Keratinocyte (primary cell): Measurements from ENCODE around the gene PRRC2B. TPM values are rescaled to one million over a fixed set of nuclear protein-coding genes. Genes with fewer than 3 reads are reported as not detected.

Experiments
- DNase-seq: peaks from one replicate; pipeline ENCODE4 v3.0.0-alpha.2; 2011; ENCODE audit warnings: low read depth, missing footprints, low spot score
- FAIRE-seq: peaks from 2 replicates; lab custom pipeline; 2011; peaks lifted over from hg19 to GRCh38; lab: Jason Lieb, UNC
- H2AFZ ChIP-seq: 2 replicates; pipeline ENCODE4 v1.6.0; 2012; ENCODE audit warnings: low read length, control low read depth, inconsistent platforms; ENCODE audit not compliant: control insufficient read depth
- H3K27ac ChIP-seq: 2 replicates; pipeline ENCODE4 v1.5.1; 2011; ENCODE audit warnings: low read length; ENCODE audit not compliant: control insufficient read depth, insufficient read depth
- H3K27me3 ChIP-seq: 3 replicates; pipeline ENCODE4 v1.6.0; 2011; ENCODE audit warnings: low read length; ENCODE audit not compliant: control insufficient read depth, insufficient read depth; ENCODE audit errors: extremely low read depth
- H3K36me3 ChIP-seq, 2 experiments: 2 replicates in 1 of 2; 3 replicates in 1 of 2; pipeline ENCODE4 v1.5.1; 2011; ENCODE audit warnings: low read length in 2 of 2, mild to moderate bottlenecking in 1 of 2; ENCODE audit not compliant: control insufficient read depth in 2 of 2, insufficient read depth in 2 of 2; ENCODE audit errors: extremely low read depth in 1 of 2
- H3K4me1 ChIP-seq: 3 replicates; pipeline ENCODE4 v1.5.1; 2011; ENCODE audit warnings: low read length; ENCODE audit not compliant: control insufficient read depth, insufficient read depth; ENCODE audit errors: extremely low read depth
- H3K4me2 ChIP-seq: 3 replicates; pipeline ENCODE4 v1.6.0; 2011; ENCODE audit warnings: low read depth, low read length; ENCODE audit not compliant: control insufficient read depth, insufficient read depth; ENCODE audit errors: extremely low read depth
- H3K4me3 ChIP-seq, 3 experiments: fragments of 200-600 bp in 1 of 3; sonication (generic) in 1 of 3; 2 replicates in 2 of 3; 3 replicates in 1 of 3; pipeline ENCODE4 v1.5.1; 2011 to 2016; ENCODE audit warnings: low read length in 3 of 3, mild to moderate bottlenecking in 3 of 3, control low read depth in 2 of 3, inconsistent platforms in 1 of 3, low read depth in 1 of 3, mixed read lengths in 1 of 3, mixed run types in 1 of 3, moderate library complexity in 1 of 3; ENCODE audit not compliant: control insufficient read depth in 2 of 3, insufficient read depth in 2 of 3; ENCODE audit errors: extremely low read depth in 1 of 3
- H3K79me2 ChIP-seq: 2 replicates; pipeline ENCODE4 v1.6.0; 2012; ENCODE audit warnings: low read length; ENCODE audit not compliant: control insufficient read depth, insufficient read depth
- H3K9ac ChIP-seq: 3 replicates; pipeline ENCODE4 v1.6.0; 2011; ENCODE audit warnings: low read length; ENCODE audit not compliant: control insufficient read depth, insufficient read depth; ENCODE audit errors: extremely low read depth
- H3K9me1 ChIP-seq: 3 replicates; pipeline ENCODE4 v1.6.0; 2011; ENCODE audit warnings: low read length; ENCODE audit not compliant: control insufficient read depth, insufficient read depth; ENCODE audit errors: extremely low read depth
- H3K9me3 ChIP-seq: 2 replicates; pipeline ENCODE4 v1.5.1; 2012; ENCODE audit warnings: low read depth, low read length; ENCODE audit not compliant: control insufficient read depth
- H4K20me1 ChIP-seq: 3 replicates; pipeline ENCODE4 v1.6.0; 2011; ENCODE audit warnings: low read length; ENCODE audit not compliant: control insufficient read depth, insufficient read depth; ENCODE audit errors: extremely low read depth
- CTCF ChIP-seq, 3 experiments: IDR thresholded peaks in 1 of 3; conservative IDR thresholded peaks in 1 of 3; optimal IDR thresholded peaks in 1 of 3; 2 replicates in 2 of 3; 3 replicates in 1 of 3; pipeline versions ENCODE3 to v1.5.1; 2011; ENCODE audit warnings: low read length in 3 of 3, mild to moderate bottlenecking in 3 of 3, moderate library complexity in 2 of 3, control low read depth in 1 of 3, inconsistent platforms in 1 of 3; ENCODE audit not compliant: insufficient read depth in 2 of 3; ENCODE audit errors: extremely low read depth in 1 of 3
- EZH2 ChIP-seq: IDR thresholded peaks from one replicate; pipeline ENCODE4 v1.6.1; 2012; ENCODE audit warnings: inconsistent platforms, mild to moderate bottlenecking, low read length, moderate library complexity
- dilution Hi-C: fragments of 300-500 bp; cut with MboI; formaldehyde crosslinking; loops from one replicate; pipeline ENCODE4 v1.7.0; 2020; ENCODE audit warnings: low sequenced_read_pairs; ENCODE audit not compliant: extremely low pct_ligation_motif_present
- polyA plus RNA-seq, 5 experiments: library from polyadenylated mRNA; depleted of rRNA in 3 of 5; stranded (reverse) in 3 of 5; stranded (forward) in 1 of 5; unstranded in 1 of 5; fragments of >200 nt; gene quantifications; 1 replicate in 1 of 5; 2 replicates in 3 of 5; 3 replicates in 1 of 5; pipeline versions ENCODE4 v1.2.1 to v1.2.3, GENCODE V29; 2011 to 2012; ENCODE audit warnings: missing spikeins in 2 of 5, low read depth in 1 of 5, low replicate concordance in 1 of 5

The PRRC2B gene
- polyA plus RNA-seq, 1 donor (not counting 4 experiments of a cell fraction or from before 2014, with no cell fraction given): 20.8 TPM

- no peaks in the 10 kb centered on the region for H4K20me1 ChIP-seq
- H3K9me3 ChIP-seq: no peaks in the 10 kb centered on the region
- FAIRE-seq (no peak), DNase-seq (no peak)
- TF ChIP-seq EZH2 (no peak), CTCF (optimal IDR thresholded peaks at IDR 0.05 in 1 of 3, IDR thresholded peaks at IDR 0.05 in 1 of 3, conservative IDR thresholded peaks at IDR 0.05 in 1 of 3; ENCODE audit: extremely low read depth in 1 of 3, insufficient read depth in 2 of 3, low read length in 3 of 3) (no peak)
- H3K4me2 ChIP-seq: no peak overlapping the region
- H3K9me1 ChIP-seq: no peaks in the 10 kb centered on the region
- no peaks in the 10 kb centered on the region for H3K79me2 ChIP-seq
- H2AFZ ChIP-seq: no peak overlapping the region
- H3K9ac ChIP-seq: no peak overlapping the region
- H3K4me3 ChIP-seq: no peak overlapping the region
- no peaks in the 10 kb centered on the region for H3K27me3 ChIP-seq
- no peak overlapping the region for H3K27ac ChIP-seq
- H3K36me3 ChIP-seq: no peaks in the 10 kb centered on the region
- dilution Hi-C loops: no loop called here
- peaks cover 21% of the 10 kb centered on the region for H3K4me1 ChIP-seq
Observed at GRCh38 chr9:131365546-131365945, 28.3 kb upstream of the PRRC2B start.

DNA sequence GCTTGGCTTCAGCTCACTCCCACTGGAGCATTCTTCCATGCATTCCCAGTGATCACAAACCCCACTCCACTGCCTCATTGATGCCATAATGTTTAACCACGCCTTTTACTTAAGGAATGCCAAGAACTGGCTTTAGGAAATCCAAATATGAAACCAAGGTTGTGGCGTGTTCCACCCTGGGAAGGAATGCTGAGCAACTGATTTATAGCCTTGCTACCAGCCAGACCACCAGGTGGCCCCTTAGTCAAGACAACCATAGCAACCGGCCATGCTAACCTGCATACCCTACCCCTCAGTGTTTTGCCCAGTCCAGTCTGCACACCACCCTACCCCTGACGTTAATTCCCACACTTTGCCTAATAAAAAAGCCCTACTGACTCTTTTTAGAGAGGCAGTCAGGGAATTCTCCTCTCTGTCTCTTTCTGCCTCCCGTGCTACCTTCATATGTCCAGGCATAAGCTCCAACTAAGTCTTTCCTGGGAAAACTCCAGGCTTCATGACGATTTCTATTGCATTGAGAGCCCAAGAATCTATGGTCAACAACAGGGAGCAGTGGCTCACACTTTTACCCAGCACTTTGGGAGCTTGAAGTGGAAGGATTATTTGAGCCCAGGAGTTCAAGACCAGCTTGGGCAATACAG, 27.0 kb upstream of the PRRC2B start:
- H3K27ac ChIP-seq: peak overlapping the region; percentile 11
- no peaks in the 10 kb centered on the region for H4K20me1 ChIP-seq
- dilution Hi-C loops: no loop called here
- H3K4me1 ChIP-seq: peaks cover 13% of the 10 kb centered on the region
- no peaks in the 10 kb centered on the region for H3K36me3 ChIP-seq
- no peaks in the 10 kb centered on the region for H3K9me3 ChIP-seq
- no peaks in the 10 kb centered on the region for H3K79me2 ChIP-seq
- H3K27me3 ChIP-seq: no peaks in the 10 kb centered on the region
- DNase-seq (peak; percentile 62), FAIRE-seq (peak; percentile 61)
- H3K9me1 ChIP-seq: no peaks in the 10 kb centered on the region
- H3K4me3 ChIP-seq: no peak overlapping the region
- TF ChIP-seq EZH2: no peak
- peak; percentile 20 to 67 (median 37) for TF ChIP-seq CTCF (optimal IDR thresholded peaks at IDR 0.05 in 1 of 3, IDR thresholded peaks at IDR 0.05 in 1 of 3, conservative IDR thresholded peaks at IDR 0.05 in 1 of 3; ENCODE audit: extremely low read depth in 1 of 3, insufficient read depth in 2 of 3, low read length in 3 of 3)
- H3K9ac ChIP-seq: no peak overlapping the region
- peak overlapping the region; percentile 55 for H3K4me2 ChIP-seq
- H2AFZ ChIP-seq: no peak overlapping the region
